ENCODE data around the gene DENND1B. TPM values are rescaled to one million over a fixed set of nuclear protein-coding genes. Genes with fewer than 3 reads are reported as not detected.
"Not testable (repeated sequence)": the region's sequence is repeated elsewhere in the genome, so short reads cannot be mapped to it uniquely, and the experiment has no call there.

DENND1B gene
- total and polyA plus RNA-seq, 2 experiments from 2014 or later: 9.2 to 21.3 TPM

GRCh38 chr1:197595304-197595904 is 179.9 kb downstream of the DENND1B start:
- 71 to 76% methylated on average over 5 of the region's 5 CpGs for WGBS, 2 experiments (ENCODE audit: low coverage in 1 of 2, low lambda C conversion rate in 2 of 2, missing lambda C conversion rate in 2 of 2)

GRCh38 chr1:197590687-197591086 is 184.6 kb downstream of the DENND1B start:
- Histone ChIP-seq H3K9me3 (ENCODE audit: low read depth) (no peaks in the 10 kb centered on the region), H3K27me3 (replicated peaks; ENCODE audit: insufficient read depth) (no peaks in the 10 kb centered on the region), H3K9ac (no peak overlapping the region), H3K4me2 (ENCODE audit: unreplicated experiment) (no peak overlapping the region), H2AFZ (no peak overlapping the region), H3K4me3 (no peak overlapping the region), H3K4me1 (ENCODE audit: insufficient read depth) (no peaks in the 10 kb centered on the region), H3F3A (ENCODE audit: insufficient read depth) (no peaks in the 10 kb centered on the region), H3K36me3 (ENCODE audit: low read depth) (peaks cover 3% of the 10 kb centered on the region; the same call in 1 of the 2 replicates), H4K20me1 (ENCODE audit: insufficient read depth) (no peaks in the 10 kb centered on the region), H3K79me2 (ENCODE audit: insufficient read depth) (no peaks in the 10 kb centered on the region), H3K27ac (no peak overlapping the region), H3K9me2 (ENCODE audit: insufficient read depth) (no peaks in the 10 kb centered on the region)
- TF ChIP-seq EZH2phosphoT487 (IDR thresholded peaks at IDR 0.05; ENCODE audit: insufficient read depth, low read depth): no peak
- no peak for TF ChIP-seq EZH2 (IDR thresholded peaks at IDR 0.05; ENCODE audit: insufficient read depth, poor library complexity, severe bottlenecking)
- DNase-seq: no peak
- whole genome bisulfite sequencing, 2 experiments (ENCODE audit: low coverage in 1 of 2, low lambda C conversion rate in 2 of 2, missing lambda C conversion rate in 2 of 2): 95 to 100% methylated on average over 2 of the region's 2 CpGs
- in situ Hi-C loops (cut with MboI): no loop called here

More at GRCh38 chr1:197595304-197595904, 179.9 kb downstream of the DENND1B start:
- H3F3A ChIP-seq (ENCODE audit: insufficient read depth): no peaks in the 10 kb centered on the region
- no peaks in the 10 kb centered on the region; the same call in 1 of the 2 replicates for H3K36me3 ChIP-seq (ENCODE audit: low read depth)
- H3K4me3 ChIP-seq: no peak overlapping the region
- no peaks in the 10 kb centered on the region for H3K27me3 ChIP-seq (replicated peaks; ENCODE audit: insufficient read depth)
- H4K20me1 ChIP-seq (ENCODE audit: insufficient read depth): no peaks in the 10 kb centered on the region
- H3K9me3 ChIP-seq (ENCODE audit: low read depth): no peaks in the 10 kb centered on the region
- H2AFZ ChIP-seq: no peak overlapping the region
- H3K4me1 ChIP-seq (ENCODE audit: insufficient read depth): no peaks in the 10 kb centered on the region
- no peak for DNase-seq
- H3K79me2 ChIP-seq (ENCODE audit: insufficient read depth): no peaks in the 10 kb centered on the region
- H3K9me2 ChIP-seq (ENCODE audit: insufficient read depth): no peaks in the 10 kb centered on the region
- H3K4me2 ChIP-seq (ENCODE audit: unreplicated experiment): no peak overlapping the region
- no peak overlapping the region for H3K9ac ChIP-seq
- TF ChIP-seq EZH2phosphoT487 (IDR thresholded peaks at IDR 0.05; ENCODE audit: insufficient read depth, low read depth): no peak
- TF ChIP-seq EZH2 (IDR thresholded peaks at IDR 0.05; ENCODE audit: insufficient read depth, poor library complexity, severe bottlenecking): no peak
- in situ Hi-C loops (cut with MboI): no loop called here
- H3K27ac ChIP-seq: no peak overlapping the region

GRCh38 chr1:197585809-197586208 is 189.5 kb downstream of the DENND1B start:
- 91 to 92% methylated on average over 1 of the region's 1 CpG for WGBS, 2 experiments (ENCODE audit: low coverage in 1 of 2, low lambda C conversion rate in 2 of 2, missing lambda C conversion rate in 2 of 2)
- in situ Hi-C loops (cut with MboI): no loop called here

GRCh38 chr1:197577580-197577979 is 197.7 kb downstream of the DENND1B start:
- no peak overlapping the region for H3K4me3 ChIP-seq
- no peaks in the 10 kb centered on the region for H3F3A ChIP-seq (ENCODE audit: insufficient read depth)
- H3K27ac ChIP-seq: no peak overlapping the region
- H3K9ac ChIP-seq: no peak overlapping the region
- no peak for DNase-seq
- H2AFZ ChIP-seq: no peak overlapping the region
- H3K79me2 ChIP-seq (ENCODE audit: insufficient read depth): no peaks in the 10 kb centered on the region
- WGBS, 2 experiments (ENCODE audit: low coverage in 1 of 2, low lambda C conversion rate in 2 of 2, missing lambda C conversion rate in 2 of 2): 98% methylated on average over 2 of the region's 2 CpGs
- H3K27me3 ChIP-seq (replicated peaks; ENCODE audit: insufficient read depth): no peaks in the 10 kb centered on the region
- no peaks in the 10 kb centered on the region for H4K20me1 ChIP-seq (ENCODE audit: insufficient read depth)
- H3K4me2 ChIP-seq (ENCODE audit: unreplicated experiment): no peak overlapping the region
- H3K9me3 ChIP-seq (ENCODE audit: low read depth): no peaks in the 10 kb centered on the region
- no peak for TF ChIP-seq EZH2 (IDR thresholded peaks at IDR 0.05; ENCODE audit: insufficient read depth, poor library complexity, severe bottlenecking)
- no peak for TF ChIP-seq EZH2phosphoT487 (IDR thresholded peaks at IDR 0.05; ENCODE audit: insufficient read depth, low read depth)
- H3K9me2 ChIP-seq (ENCODE audit: insufficient read depth): no peaks in the 10 kb centered on the region
- peaks cover 9% of the 10 kb centered on the region for H3K36me3 ChIP-seq (ENCODE audit: low read depth)
- in situ Hi-C loops (cut with MboI): no loop called here
- H3K4me1 ChIP-seq (ENCODE audit: insufficient read depth): no peaks in the 10 kb centered on the region

More at GRCh38 chr1:197585809-197586208, 189.5 kb downstream of the DENND1B start:
- no peak overlapping the region for H3K27ac ChIP-seq
- no peaks in the 10 kb centered on the region for H3K4me1 ChIP-seq (ENCODE audit: insufficient read depth)
- no peak overlapping the region for H2AFZ ChIP-seq
- H4K20me1 ChIP-seq (ENCODE audit: insufficient read depth): no peaks in the 10 kb centered on the region
- H3F3A ChIP-seq (ENCODE audit: insufficient read depth): no peaks in the 10 kb centered on the region
- H3K4me2 ChIP-seq (ENCODE audit: unreplicated experiment): no peak overlapping the region
- TF ChIP-seq EZH2phosphoT487 (IDR thresholded peaks at IDR 0.05; ENCODE audit: insufficient read depth, low read depth) (no peak), EZH2 (IDR thresholded peaks at IDR 0.05; ENCODE audit: insufficient read depth, poor library complexity, severe bottlenecking) (no peak)
- peaks cover 8% of the 10 kb centered on the region; the same call in 1 of the 2 replicates for H3K36me3 ChIP-seq (ENCODE audit: low read depth)
- H3K9ac ChIP-seq: no peak overlapping the region
- no peak overlapping the region for H3K4me3 ChIP-seq
- no peaks in the 10 kb centered on the region for H3K9me2 ChIP-seq (ENCODE audit: insufficient read depth)
- H3K79me2 ChIP-seq (ENCODE audit: insufficient read depth): no peaks in the 10 kb centered on the region
- H3K9me3 ChIP-seq (ENCODE audit: low read depth): no peaks in the 10 kb centered on the region
- H3K27me3 ChIP-seq (replicated peaks; ENCODE audit: insufficient read depth): no peaks in the 10 kb centered on the region
- DNase-seq: no peak

DNA sequence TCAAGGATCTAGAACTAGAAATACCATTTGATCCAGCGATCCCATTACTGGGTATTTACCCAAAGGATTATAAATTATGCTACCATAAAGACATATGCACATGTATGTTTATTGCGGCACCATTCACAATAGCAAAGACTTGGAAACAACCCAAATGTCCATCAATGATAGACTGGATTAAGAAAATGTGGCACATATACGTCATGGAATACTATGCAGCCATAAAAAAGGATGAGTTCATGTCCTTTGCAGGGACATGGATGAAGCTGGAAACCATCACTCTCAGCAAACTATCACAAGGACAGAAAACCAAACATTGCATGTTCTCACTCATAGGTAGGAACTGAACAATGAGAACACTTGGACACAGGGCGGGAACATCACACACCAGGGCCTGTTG is 199.7 kb downstream of the DENND1B start:
- DNase-seq; H3K4me3 ChIP-seq; H3K79me2 ChIP-seq (ENCODE audit: insufficient read depth); H3F3A ChIP-seq (ENCODE audit: insufficient read depth); H4K20me1 ChIP-seq (ENCODE audit: insufficient read depth); H3K9me3 ChIP-seq (ENCODE audit: low read depth); H3K36me3 ChIP-seq (ENCODE audit: low read depth); H3K27ac ChIP-seq; in situ Hi-C loops (cut with MboI); H3K27me3 ChIP-seq (replicated peaks; ENCODE audit: insufficient read depth); H3K9me2 ChIP-seq (ENCODE audit: insufficient read depth); H3K9ac ChIP-seq; H2AFZ ChIP-seq; H3K4me2 ChIP-seq (ENCODE audit: unreplicated experiment); H3K4me1 ChIP-seq (ENCODE audit: insufficient read depth): not testable (repeated sequence)
- 96 to 97% methylated on average over 4 of the region's 4 CpGs for WGBS, 2 experiments (ENCODE audit: low coverage in 1 of 2, low lambda C conversion rate in 2 of 2, missing lambda C conversion rate in 2 of 2)
